Measurements from ENCODE around the gene TRAPPC3L.
A peak's percentile ranks its signal among the peaks of the same experiment; 100 is the strongest.

DNA sequence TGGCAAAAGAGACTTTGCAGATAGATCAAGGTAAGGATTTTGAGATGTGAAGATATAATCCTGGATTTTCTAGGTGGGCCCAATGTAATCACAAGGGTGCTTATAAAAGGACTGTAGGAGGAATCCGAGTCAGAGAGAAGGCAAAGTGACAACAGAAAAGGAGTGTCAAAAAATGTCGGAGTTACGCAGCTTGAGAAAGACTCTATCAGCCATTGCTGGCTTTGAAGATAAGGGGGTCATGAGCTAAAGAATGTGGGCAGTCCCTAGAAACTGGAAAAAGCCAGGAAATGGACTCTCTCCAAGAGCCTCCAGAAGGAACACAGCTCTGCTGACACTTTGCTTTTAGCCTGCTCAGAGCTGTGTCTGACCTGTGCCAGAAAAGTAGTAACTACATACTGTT is 17.1 kb upstream of the TRAPPC3L start:
- no peak for TF ChIP-seq NFE2 (IDR thresholded peaks at IDR 0.05; ENCODE audit: low read depth)
- TF ChIP-seq POLR2A (conservative IDR thresholded peaks at IDR 0.05), result no peak
- TF ChIP-seq NONO (IDR thresholded peaks at IDR 0.05; ENCODE audit: low read depth in 2 of 2, low read length in 1 of 2), result no peak
- TF ChIP-seq NR2C2 (CRISPR knock-in tag; IDR thresholded peaks at IDR 0.05), result no peak
- peak; percentile 78 for TF ChIP-seq NR2C2 (tag; IDR thresholded peaks at IDR 0.05)
- TF ChIP-seq BHLHE40 (IDR thresholded peaks at IDR 0.05; ENCODE audit: low read length), result no peak
- TF ChIP-seq, protein P1, sequence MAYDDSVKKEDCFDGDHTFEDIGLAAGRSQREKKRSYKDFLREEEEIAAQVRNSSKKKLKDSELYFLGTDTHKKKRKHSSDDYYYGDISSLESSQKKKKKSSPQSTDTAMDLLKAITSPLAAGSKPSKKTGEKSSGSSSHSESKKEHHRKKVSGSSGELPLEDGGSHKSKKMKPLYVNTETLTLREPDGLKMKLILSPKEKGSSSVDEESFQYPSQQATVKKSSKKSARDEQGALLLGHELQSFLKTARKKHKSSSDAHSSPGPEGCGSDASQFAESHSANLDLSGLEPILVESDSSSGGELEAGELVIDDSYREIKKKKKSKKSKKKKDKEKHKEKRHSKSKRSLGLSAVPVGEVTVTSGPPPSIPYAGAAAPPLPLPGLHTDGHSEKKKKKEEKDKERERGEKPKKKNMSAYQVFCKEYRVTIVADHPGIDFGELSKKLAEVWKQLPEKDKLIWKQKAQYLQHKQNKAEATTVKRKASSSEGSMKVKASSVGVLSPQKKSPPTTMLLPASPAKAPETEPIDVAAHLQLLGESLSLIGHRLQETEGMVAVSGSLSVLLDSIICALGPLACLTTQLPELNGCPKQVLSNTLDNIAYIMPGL (CRISPR knock-in tag; IDR thresholded peaks at IDR 0.05), result no peak
- TF ChIP-seq CTCF (IDR thresholded peaks at IDR 0.05 in 2 of 3, conservative IDR thresholded peaks at IDR 0.05 in 1 of 3; ENCODE audit: insufficient read depth in 2 of 3, low read depth in 1 of 3, low read length in 3 of 3), result no peak
- TF ChIP-seq MXI1 (IDR thresholded peaks at IDR 0.05; ENCODE audit: low read depth, low read length), result no peak
- TF ChIP-seq, protein P2, sequence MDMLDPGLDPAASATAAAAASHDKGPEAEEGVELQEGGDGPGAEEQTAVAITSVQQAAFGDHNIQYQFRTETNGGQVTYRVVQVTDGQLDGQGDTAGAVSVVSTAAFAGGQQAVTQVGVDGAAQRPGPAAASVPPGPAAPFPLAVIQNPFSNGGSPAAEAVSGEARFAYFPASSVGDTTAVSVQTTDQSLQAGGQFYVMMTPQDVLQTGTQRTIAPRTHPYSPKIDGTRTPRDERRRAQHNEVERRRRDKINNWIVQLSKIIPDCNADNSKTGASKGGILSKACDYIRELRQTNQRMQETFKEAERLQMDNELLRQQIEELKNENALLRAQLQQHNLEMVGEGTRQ (CRISPR knock-in tag; IDR thresholded peaks at IDR 0.05), result no peak
